Measurements from ENCODE around the gene EIF4A2.

The EIF4A2 gene

DNA sequence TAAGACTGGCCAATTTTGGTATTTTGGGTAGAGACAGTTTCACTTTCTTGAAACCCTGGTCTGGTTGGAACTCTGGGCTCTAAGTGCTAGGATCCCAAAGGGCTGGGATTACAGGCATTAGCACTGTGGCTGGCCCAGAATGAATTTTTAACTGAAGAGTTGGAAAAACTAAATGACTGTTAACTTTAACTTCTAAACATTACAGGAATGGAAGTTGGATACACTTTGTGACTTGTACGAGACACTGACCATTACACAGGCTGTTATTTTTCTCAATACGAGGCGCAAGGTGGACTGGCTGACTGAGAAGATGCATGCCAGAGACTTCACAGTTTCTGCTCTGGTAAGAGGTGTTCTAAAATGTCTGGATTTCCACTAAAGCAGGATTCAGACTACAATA, 3.5 kb downstream of the EIF4A2 start:
- TF ChIP-seq, protein P1, sequence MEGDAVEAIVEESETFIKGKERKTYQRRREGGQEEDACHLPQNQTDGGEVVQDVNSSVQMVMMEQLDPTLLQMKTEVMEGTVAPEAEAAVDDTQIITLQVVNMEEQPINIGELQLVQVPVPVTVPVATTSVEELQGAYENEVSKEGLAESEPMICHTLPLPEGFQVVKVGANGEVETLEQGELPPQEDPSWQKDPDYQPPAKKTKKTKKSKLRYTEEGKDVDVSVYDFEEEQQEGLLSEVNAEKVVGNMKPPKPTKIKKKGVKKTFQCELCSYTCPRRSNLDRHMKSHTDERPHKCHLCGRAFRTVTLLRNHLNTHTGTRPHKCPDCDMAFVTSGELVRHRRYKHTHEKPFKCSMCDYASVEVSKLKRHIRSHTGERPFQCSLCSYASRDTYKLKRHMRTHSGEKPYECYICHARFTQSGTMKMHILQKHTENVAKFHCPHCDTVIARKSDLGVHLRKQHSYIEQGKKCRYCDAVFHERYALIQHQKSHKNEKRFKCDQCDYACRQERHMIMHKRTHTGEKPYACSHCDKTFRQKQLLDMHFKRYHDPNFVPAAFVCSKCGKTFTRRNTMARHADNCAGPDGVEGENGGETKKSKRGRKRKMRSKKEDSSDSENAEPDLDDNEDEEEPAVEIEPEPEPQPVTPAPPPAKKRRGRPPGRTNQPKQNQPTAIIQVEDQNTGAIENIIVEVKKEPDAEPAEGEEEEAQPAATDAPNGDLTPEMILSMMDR (conservative IDR thresholded peaks at IDR 0.05), result no peak
- H3K27ac ChIP-seq, result peak overlapping the region; percentile 98

DNA sequence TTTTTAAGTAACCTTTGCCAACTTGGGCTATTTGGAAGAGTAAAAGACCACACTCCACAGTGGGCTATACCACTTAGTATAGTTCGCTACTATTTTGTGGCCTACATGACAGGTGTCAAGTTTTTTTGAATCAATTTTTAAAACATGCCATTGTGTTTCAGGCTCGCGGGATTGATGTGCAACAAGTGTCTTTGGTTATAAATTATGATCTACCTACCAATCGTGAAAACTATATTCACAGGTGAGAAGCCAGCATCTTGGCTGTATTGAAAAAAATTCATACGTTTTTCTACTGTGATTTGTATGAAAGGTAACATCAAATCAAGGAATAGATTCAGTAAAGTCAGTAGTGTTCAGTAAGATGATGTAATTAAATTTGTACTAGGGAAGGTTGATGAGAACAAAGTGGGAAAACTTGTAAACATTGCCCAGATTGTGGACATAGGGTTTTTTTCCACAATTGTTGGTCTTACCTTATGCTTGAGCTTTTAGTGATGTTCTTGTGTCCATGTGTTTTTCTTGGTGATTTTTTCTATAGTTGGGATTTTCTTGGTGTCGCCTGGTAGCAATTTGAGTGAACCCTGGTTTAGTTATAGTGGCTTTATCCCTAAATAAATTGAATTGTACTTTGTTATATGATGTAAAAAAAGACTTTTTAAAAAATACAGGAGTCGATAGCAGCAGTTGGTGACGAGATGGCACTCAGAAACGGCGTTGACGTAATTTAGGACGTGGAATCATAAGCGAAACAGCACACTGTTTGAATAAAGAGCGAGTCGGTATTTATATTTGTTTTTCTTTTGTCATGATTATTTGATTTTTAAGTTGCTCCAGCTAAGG, 4.5 kb downstream of the EIF4A2 start:
- TF ChIP-seq, protein P1 (conservative IDR thresholded peaks at IDR 0.05), result no peak
- H3K27ac ChIP-seq, result peak overlapping the region; percentile 98

DNA sequence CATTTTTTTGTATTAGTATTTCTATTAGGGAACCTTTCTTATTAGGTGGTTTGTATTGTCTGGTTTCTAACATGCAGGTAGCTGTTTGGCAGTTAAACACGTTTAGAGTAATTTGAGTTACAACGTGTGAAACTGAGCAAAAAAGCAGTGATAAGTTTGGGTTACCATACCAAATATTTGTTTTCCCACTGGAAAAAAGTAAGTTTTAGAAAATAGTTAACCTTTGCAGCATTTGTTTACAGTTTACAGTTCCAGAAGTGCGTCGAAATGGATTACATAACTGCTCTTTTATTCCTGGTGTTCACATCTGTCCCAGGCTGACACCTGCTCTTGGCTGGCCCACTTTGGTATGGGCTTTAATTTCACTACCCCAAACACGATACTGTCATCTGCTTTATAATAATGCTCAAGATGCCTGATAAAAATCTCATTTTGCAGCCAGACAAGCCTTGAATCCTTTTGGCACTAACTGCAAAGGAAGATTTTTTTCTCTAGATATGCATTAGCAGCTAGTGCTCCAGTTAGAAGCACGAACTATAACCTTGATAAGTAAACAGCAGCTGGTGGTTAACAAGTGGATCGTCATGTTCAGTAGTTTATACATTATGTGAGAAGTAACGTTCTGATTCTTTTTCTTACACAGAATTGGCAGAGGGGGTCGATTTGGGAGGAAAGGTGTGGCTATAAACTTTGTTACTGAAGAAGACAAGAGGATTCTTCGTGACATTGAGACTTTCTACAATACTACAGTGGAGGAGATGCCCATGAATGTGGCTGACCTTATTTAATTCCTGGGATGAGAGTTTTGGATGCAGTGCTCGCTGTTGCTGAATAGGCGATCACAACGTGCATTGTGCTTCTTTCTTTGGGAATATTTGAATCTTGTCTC, 5.3 kb downstream of the EIF4A2 start:
- TF ChIP-seq, protein P1 (conservative IDR thresholded peaks at IDR 0.05), result no peak
- H3K27ac ChIP-seq, result peak overlapping the region; percentile 98

DNA sequence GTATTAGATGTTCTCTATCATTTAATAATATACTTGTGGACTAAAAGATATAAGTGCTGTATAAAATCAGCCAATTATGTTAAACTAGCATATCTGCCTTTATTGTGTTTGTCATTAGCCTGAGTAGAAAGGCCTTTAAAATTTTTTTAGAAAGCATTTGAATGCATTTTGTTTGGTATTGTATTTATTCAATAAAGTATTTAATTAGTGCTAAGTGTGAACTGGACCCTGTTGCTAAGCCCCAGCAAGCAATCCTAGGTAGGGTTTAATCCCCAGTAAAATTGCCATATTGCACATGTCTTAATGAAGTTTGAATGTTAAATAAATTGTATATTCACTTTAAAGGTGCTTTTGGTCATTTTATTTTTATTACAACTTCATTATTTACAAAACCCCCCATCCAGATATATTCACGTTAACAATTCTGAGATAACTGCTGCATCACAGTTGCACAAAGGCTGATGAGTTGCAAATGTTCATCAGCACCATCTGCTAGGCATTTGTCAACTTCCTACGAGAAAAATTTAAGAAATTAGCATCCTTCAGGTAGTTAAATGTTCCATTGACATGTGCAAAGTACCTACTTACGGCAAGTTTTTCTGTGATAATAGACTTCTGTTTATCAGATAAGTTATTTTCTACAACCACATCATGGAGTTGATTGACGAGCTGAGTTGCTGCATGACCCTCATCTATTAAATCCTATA, 6.3 kb downstream of the EIF4A2 start:
- no peak overlapping the region for H3K27ac ChIP-seq
- TF ChIP-seq, protein P1 (conservative IDR thresholded peaks at IDR 0.05), result no peak

DNA sequence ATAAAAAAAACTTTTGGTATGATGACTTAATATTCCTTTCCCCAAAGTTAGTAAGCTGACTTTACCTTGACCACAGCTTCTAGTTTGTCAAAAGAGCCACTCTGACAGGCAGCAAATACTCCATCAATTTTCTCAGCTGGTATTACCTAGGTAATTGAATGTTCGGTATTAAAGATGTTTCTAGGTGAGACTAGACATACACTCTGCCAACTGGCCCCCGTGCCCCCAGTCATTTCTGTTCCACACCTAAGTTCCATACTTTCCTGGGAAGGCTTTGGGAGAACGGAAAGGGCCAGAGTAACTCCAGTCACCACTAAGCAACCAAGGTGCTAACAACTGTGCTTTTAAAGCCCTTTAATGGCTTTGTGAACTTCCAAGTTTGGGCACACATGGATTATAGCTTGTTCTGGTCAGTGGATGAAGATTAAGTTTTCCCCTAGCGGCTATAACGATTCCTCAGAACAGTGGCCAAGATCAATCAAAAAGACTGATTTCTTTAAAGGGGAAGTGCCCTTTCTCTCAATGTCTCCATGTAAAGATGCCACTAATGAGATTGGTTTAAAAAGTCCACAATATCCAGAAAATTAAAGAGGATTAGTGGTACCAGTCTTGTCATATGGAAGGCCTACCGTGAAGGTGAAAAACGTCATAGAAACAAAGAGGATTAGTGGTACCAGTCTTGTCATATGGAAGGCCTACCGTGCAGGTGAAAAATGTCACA, 7.0 kb downstream of the EIF4A2 start:
- TF ChIP-seq, protein P1 (conservative IDR thresholded peaks at IDR 0.05), result no peak
- H3K27ac ChIP-seq, result peak overlapping the region; percentile 4; the same call in 1 of the 2 replicates

DNA sequence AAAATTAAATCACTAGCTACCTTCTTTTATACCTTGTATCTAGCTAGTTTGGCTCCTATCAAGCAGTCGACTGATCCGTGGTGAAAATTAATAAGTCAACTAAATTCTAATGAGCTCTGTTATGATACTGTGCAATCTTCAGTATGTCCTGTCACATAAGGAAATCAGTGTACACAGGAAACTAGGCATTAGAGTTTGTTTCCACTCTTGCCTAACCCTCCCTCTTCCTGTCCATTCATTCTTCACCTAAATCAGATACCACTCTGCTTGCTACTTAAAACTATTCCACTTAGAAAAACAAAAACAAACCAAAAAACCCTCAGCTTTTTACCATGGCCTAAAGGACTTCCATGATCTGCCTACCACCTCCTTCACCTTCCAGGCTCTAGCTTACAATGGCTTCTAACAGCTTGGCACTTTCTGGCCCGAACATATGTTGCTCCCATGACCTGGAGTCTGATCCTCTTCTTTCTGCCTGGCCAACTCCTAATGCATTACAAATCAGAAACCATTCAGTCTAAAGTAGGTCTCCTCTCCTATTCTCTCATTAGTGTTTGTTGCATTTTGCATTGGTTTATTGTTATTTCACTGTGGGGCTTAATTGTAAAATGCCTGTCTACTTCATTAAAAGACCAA, 15.0 kb downstream of the EIF4A2 start:
- no peak overlapping the region for H3K27ac ChIP-seq
- TF ChIP-seq, protein P1 (conservative IDR thresholded peaks at IDR 0.05), result no peak
